Measurements from ENCODE around the gene ADD1. TPM values are rescaled to one million over a fixed set of nuclear protein-coding genes. Genes with fewer than 3 reads are reported as not detected.

ADD1 gene
- total and polyA plus RNA-seq, 2 donors (not counting 1 experiment from before 2014, with no cell fraction given), result 164 to 171 TPM

- Histone ChIP-seq H3K27ac (ENCODE audit: insufficient read depth, low read length) (no peak overlapping the region), H3K36me3 (ENCODE audit: control insufficient read depth, insufficient read depth, low read length) (no peaks in the 10 kb centered on the region), H2AFZ (ENCODE audit: low read length) (no peak overlapping the region), H3K4me3 (replicated peaks in 1 of 4; ENCODE audit: control extremely low read depth in 1 of 4, insufficient read depth in 1 of 4, low read depth in 3 of 4, low read length in 4 of 4) (no peak overlapping the region), H3K4me1 (ENCODE audit: control insufficient read depth, extremely low read depth, insufficient read depth, low read length) (no peaks in the 10 kb centered on the region), H4K20me1 (ENCODE audit: control insufficient read depth, extremely low read depth, insufficient read depth, low read length) (no peaks in the 10 kb centered on the region), H3K27me3 (ENCODE audit: control insufficient read depth, insufficient read depth, low read length) (no peaks in the 10 kb centered on the region), H3K79me2 (ENCODE audit: control insufficient read depth, insufficient read depth, low read length) (peaks cover 42% of the 10 kb centered on the region), H3K4me2 (ENCODE audit: extremely low read depth, insufficient read depth, low read length) (no peak overlapping the region), H3K9ac (ENCODE audit: insufficient read depth, low read length) (no peak overlapping the region), H3K9me3 (ENCODE audit: control insufficient read depth, insufficient read depth, low read depth, low read length) (no peaks in the 10 kb centered on the region)
- DNase-seq (ENCODE audit: low read depth in 2 of 2), result no peak
- TF ChIP-seq CTCF (conservative IDR thresholded peaks at IDR 0.05 in 1 of 2, IDR thresholded peaks at IDR 0.05 in 1 of 2; ENCODE audit: low read depth in 1 of 2, low read length in 2 of 2), result no peak
Observed at GRCh38 chr4:2879026-2879425, 35.4 kb downstream of the ADD1 start.

GRCh38 chr4:2881431-2881830 is 37.8 kb downstream of the ADD1 start:
- H3K4me1 ChIP-seq (ENCODE audit: control insufficient read depth, extremely low read depth, insufficient read depth, low read length), result no peaks in the 10 kb centered on the region
- no peak overlapping the region for H3K4me3 ChIP-seq (replicated peaks in 1 of 4; ENCODE audit: control extremely low read depth in 1 of 4, insufficient read depth in 1 of 4, low read depth in 3 of 4, low read length in 4 of 4)
- no peaks in the 10 kb centered on the region for H4K20me1 ChIP-seq (ENCODE audit: control insufficient read depth, extremely low read depth, insufficient read depth, low read length)
- no peak overlapping the region for H2AFZ ChIP-seq (ENCODE audit: low read length)
- peaks cover 9% of the 10 kb centered on the region for H3K36me3 ChIP-seq (ENCODE audit: control insufficient read depth, insufficient read depth, low read length)
- H3K27ac ChIP-seq (ENCODE audit: insufficient read depth, low read length), result no peak overlapping the region
- H3K9me3 ChIP-seq (ENCODE audit: control insufficient read depth, insufficient read depth, low read depth, low read length), result no peaks in the 10 kb centered on the region
- DNase-seq (ENCODE audit: low read depth in 2 of 2), result no peak
- peaks cover 22% of the 10 kb centered on the region for H3K79me2 ChIP-seq (ENCODE audit: control insufficient read depth, insufficient read depth, low read length)
- H3K9ac ChIP-seq (ENCODE audit: insufficient read depth, low read length), result no peak overlapping the region
- no peak overlapping the region for H3K4me2 ChIP-seq (ENCODE audit: extremely low read depth, insufficient read depth, low read length)
- no peak for TF ChIP-seq CTCF (conservative IDR thresholded peaks at IDR 0.05 in 1 of 2, IDR thresholded peaks at IDR 0.05 in 1 of 2; ENCODE audit: low read depth in 1 of 2, low read length in 2 of 2)
- H3K27me3 ChIP-seq (ENCODE audit: control insufficient read depth, insufficient read depth, low read length), result no peaks in the 10 kb centered on the region

GRCh38 chr4:2882341-2882740 is 38.7 kb downstream of the ADD1 start:
- H3K79me2 ChIP-seq (ENCODE audit: control insufficient read depth, insufficient read depth, low read length), result peaks cover 19% of the 10 kb centered on the region
- no peak overlapping the region for H3K9ac ChIP-seq (ENCODE audit: insufficient read depth, low read length)

More at GRCh38 chr4:2882341-2882740, 38.7 kb downstream of the ADD1 start:
- Histone ChIP-seq H3K27ac (ENCODE audit: insufficient read depth, low read length) (no peak overlapping the region), H3K9me3 (ENCODE audit: control insufficient read depth, insufficient read depth, low read depth, low read length) (no peaks in the 10 kb centered on the region), H3K4me1 (ENCODE audit: control insufficient read depth, extremely low read depth, insufficient read depth, low read length) (no peaks in the 10 kb centered on the region), H3K4me2 (ENCODE audit: extremely low read depth, insufficient read depth, low read length) (no peak overlapping the region), H3K36me3 (ENCODE audit: control insufficient read depth, insufficient read depth, low read length) (peaks cover 13% of the 10 kb centered on the region), H3K27me3 (ENCODE audit: control insufficient read depth, insufficient read depth, low read length) (no peaks in the 10 kb centered on the region), H3K4me3 (replicated peaks in 1 of 4; ENCODE audit: control extremely low read depth in 1 of 4, insufficient read depth in 1 of 4, low read depth in 3 of 4, low read length in 4 of 4) (no peak overlapping the region), H4K20me1 (ENCODE audit: control insufficient read depth, extremely low read depth, insufficient read depth, low read length) (no peaks in the 10 kb centered on the region), H2AFZ (ENCODE audit: low read length) (no peak overlapping the region)
- DNase-seq (ENCODE audit: low read depth in 2 of 2), result no peak
- TF ChIP-seq EZH2 (IDR thresholded peaks at IDR 0.05; ENCODE audit: low read length, missing control alignments) (no peak), CTCF (conservative IDR thresholded peaks at IDR 0.05 in 1 of 2, IDR thresholded peaks at IDR 0.05 in 1 of 2; ENCODE audit: low read depth in 1 of 2, low read length in 2 of 2) (no peak)

All from fibroblast of lung (primary cell).